ELF-1 (cell line): Measurements from ENCODE around the gene FBXL16.

ENCODE experiments used
- DNase-seq: peaks from one replicate; pipeline ENCODE4 v3.0.0-alpha.2; 2016; ENCODE audit warnings: low read depth, low spot score

FBXL16 gene

GRCh38 chr16:723695-724094, 18.1 kb upstream of the FBXL16 start:
- DNase-seq, result no peak

DNA sequence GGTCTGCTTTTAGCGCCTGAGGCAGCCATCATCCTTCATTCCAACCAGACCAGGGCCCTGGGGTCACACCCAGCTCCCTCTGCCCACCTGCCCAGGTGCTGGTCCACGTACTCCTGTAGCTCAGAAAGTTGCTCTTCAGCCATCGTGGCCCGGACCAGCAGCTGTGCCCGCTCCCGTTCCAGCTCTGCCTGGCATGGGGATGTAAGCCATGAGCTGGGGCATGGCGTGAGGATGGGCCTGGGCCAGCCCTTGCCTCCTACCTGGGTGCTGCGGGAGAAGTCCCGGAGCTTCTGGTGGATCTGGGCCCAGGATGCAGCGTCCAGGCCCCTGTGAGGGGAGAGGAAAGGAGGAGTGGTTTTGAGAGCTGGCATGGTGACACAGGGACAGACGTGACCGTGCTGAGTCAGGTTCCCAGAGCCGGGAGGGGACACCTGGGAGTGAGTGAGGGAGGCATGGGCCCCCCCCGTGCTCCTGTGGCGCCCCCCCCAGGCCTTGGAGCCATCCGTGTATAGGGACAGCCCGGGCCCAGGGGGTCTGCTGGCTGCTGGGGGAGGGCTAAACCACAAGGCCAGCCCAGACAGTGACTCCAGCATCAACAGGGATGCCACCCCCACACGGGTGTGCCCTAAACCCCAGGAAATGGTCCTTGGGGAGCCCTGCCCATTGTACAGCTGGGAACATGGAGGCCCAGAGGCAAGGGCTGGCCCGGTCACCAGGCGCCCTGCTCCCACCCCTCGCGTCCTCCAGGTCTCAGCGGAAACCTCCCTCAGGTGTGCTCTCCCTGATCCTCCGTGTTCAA, 17.4 kb upstream of the FBXL16 start:
- no peak for DNase-seq

- DNase-seq, result no peak
These were observed 16.4 kb upstream of the FBXL16 start for GRCh38 chr16:721765-722540.

GRCh38 chr16:720990-721764, 15.6 kb upstream of the FBXL16 start, which contains the start of gene ANTKMT:
Gene ANTKMT, plus strand, starts transcription at chr16:721146. Its CDS starts 129 bp downstream, at chr16:721275.
- peak; percentile 96 for DNase-seq

DNA sequence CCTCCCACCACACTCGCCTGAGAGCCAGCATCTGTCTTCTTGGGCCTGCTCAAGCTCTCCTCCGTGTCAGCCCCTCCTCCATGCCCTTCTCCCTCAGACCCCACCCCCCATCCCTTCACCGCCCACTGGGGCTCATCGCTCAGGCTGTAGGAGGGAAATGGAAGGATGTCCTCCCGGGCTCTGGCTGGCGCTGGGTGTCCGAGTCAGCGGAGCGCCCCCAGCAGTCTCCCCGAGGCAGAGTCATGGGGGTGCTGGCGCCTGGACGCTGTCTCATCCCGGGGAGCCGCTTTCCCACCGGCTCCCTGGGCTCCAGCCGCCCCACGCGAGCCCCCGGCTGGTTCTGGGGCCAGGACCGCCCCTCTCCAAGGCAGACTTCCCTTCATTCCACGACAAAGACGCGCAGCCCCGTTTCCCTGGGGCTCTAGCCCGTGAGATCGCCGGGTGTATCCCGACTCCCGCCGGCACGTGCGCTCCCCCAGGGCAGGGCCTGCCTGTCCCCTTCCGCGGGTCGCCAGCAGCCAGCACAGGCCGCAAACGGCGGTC, 14.9 kb upstream of the FBXL16 start:
- DNase-seq, result peak; percentile 76

DNA sequence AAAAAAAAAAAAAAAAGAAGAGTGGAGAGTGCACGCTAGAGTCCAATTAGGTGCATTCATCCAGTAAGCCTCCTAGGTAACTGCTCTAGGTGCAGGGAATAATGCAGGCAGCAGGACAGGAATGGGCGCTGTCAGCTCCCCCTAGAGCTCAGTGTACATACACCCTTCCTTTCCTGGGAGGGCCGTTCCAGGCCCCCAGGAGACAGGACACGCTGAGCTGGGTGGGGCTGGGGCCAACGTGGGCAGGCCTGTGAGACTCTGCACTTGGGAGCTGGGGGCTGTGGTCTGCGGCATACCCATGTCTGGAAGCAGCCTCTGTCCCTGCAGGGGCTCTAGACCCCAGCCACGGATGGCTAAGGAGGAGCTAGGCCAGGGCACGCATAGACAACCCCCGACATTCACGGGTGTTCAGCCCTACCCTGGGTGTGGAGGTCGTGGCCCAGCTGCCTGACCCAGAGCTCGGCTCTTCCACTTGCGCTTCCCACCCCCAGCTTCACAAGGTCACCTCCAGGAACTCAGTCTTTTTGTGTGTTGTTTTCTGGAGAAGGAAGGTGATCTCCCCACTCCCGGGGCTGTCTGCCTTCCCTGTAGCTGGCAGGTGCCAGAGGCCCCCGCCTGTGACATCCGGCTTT, 14.3 kb upstream of the FBXL16 start:
- DNase-seq, result peak; percentile 43

DNA sequence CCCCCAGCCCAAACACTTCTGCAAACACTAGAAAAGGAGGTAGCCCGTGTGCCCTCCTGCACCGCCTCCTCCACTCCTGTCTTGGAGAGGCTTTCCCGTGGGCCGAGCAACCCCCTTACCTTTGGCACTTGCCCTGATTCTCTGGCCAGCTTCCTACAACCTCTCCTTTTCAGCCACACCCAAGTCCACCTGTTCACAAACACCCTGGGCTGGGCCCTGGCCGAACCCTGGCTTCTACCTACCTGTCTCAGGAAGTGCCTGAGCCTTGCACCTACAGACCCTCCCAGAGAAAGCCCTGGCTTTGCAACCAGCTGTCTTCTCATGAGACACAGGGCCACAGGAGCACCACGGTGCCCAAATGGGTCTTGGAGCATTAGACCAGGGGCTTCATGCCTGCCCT, 13.3 kb upstream of the FBXL16 start:
- DNase-seq, result no peak

DNA sequence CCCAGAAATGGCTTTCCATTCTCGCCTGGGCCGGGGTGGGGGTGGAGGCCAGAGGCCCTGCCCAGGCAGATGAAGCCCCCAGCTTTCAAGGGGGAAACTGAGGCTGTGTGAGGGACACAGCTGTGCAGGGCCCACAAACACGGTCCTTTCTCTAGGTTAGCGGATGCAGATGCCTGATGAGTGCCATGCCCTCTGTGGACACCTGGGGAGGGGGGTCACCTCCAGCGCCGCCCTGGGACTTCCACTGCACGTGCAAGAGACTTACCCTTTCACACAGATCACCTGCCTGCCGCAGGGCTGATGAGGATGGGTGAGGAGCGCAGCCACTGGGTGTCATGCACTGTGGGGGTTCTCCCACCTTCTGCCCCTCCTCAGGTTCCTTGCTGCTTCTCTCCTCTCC, 12.8 kb upstream of the FBXL16 start:
- DNase-seq, result no peak

GRCh38 chr16:717450-718245, 12.0 kb upstream of the FBXL16 start:
- DNase-seq, result no peak

GRCh38 chr16:716768-717325, 11.2 kb upstream of the FBXL16 start:
- no peak for DNase-seq

GRCh38 chr16:716200-716568, 10.6 kb upstream of the FBXL16 start:
- DNase-seq, result peak; percentile 94

- no peak for DNase-seq
These were observed 10.0 kb upstream of the FBXL16 start for GRCh38 chr16:715477-716199.

DNA sequence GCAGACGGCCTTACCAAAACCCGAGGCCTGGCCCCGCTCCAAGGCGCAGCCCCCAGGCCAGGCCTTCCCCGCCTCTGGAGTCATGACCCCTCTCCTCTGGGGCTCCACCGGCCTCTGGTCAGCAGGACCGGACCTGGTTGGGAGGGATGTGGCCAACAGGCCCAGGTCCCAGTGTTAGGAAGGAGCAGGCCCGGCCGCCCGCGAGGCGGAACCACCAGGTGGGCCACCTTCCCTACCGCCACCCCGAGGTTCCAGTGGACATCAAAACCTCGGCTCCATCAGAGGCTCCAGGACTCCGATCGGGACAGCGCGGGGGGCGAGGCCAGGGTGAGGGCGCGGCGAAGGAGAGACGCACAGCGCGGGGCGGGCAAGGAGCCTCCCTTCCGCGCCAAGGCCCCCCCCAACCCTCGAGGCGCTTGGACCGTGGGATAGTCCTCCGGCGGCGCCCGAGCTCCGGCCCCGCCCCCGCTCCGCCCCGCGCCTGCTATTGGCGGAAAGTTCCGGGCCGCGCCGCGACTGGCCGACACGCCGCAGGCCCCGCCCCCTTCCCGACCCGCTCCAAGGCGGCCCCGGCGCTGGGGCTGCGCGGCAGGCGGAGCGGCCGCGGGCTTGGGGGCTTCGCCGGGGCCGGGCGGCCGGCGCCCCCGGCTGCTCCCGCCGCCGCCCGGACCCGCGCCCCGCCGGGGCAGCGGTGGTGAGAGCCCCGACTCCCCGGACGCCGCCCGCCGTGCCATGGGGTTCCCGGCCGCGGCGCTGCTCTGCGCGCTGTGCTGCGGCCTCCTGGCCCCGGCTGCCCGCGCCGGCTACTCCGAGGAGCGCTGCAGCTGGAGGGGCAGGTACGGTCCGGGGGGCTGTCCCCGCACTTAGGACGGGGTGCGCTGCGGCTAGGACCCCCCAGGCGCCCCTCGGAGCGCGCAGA, 9.2 kb upstream of the FBXL16 start, which contains the start of gene METRN:
TSS of gene METRN (plus strand) at position 561 of the 919 bp plus-strand sequence. CDS start at position 733, 172 bp downstream.
- DNase-seq, result peak; percentile 79

GRCh38 chr16:714079-714478, 8.5 kb upstream of the FBXL16 start:
- peak; percentile 47 for DNase-seq

- peak; percentile 98 for DNase-seq
These were observed 7.2 kb upstream of the FBXL16 start for GRCh38 chr16:712740-713250.

DNA sequence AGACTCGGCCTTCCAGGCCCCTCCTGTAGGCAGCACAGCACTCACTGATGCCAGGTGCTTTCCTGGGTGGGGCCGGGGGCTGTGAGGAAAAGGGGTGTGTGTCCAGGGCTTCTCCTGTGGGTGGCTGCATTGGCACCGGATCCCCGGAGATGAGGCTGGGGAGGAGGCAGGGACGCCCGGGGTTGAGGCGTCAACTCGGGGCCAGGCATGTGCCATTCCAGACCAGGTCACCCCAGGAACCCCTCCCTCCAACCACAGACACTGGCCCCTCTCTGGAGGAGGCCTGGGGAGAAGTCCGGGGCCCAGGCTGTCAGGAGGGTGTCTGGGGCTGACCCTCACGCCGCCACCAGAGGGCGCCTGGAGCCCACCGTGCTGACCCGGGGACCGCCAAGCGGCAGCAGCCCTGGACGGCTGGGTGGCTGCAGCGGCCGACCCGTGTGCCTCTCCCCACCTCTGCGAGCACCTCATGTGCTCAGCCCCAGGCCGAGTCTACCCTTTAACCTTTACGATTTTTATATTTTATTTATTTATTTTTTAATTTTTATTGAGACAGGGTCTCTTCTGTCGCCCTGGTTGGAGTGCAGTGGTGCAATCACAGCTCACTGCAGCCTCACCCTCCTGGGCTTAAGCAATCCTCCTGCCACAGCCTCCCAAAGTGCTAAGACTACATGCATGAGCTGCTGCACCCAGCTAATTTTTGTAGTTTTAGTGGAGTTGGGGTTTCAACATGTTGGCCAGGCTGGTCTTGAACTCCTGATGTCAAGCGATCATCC, 6.1 kb upstream of the FBXL16 start:
- DNase-seq, result peak; percentile 91

DNA sequence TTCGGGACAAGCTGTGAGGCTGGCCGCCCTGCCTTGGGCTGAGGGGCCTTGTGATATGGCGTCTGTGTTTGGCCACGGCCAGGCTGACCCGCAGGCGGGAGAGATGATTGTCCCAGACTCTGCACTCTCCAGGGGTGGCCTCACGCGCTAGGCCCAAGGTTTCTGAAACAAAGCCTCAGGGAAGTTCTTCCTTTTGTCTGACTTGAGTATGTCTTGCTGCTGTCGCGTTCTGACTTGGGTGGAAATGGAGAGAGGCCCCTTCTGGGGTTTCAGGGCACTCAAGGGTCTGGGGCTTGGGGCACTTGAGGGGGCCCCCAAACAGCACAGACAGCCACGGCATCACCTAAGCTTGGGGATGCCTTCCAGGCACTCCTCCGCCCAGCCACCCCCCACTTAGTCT, 5.5 kb upstream of the FBXL16 start:
- DNase-seq, result no peak
